Skeletal muscle cell (primary cell): Measurements from ENCODE around the gene OR1J1.

ENCODE experiments used
- DNase-seq: peaks from one replicate; pipeline ENCODE4 v3.0.0-alpha.2; 2010; ENCODE audit warnings: low read depth
- H3K4me3 ChIP-seq: 2 replicates; pipeline ENCODE4 v1.5.1; 2011; ENCODE audit warnings: low read depth, mild to moderate bottlenecking, control low read depth, low read length, moderate library complexity

The OR1J1 gene

GRCh38 chr9:122446819-122447484 is 30.8 kb downstream of the OR1J1 start:
- no peak for DNase-seq
- no peak overlapping the region for H3K4me3 ChIP-seq

DNA sequence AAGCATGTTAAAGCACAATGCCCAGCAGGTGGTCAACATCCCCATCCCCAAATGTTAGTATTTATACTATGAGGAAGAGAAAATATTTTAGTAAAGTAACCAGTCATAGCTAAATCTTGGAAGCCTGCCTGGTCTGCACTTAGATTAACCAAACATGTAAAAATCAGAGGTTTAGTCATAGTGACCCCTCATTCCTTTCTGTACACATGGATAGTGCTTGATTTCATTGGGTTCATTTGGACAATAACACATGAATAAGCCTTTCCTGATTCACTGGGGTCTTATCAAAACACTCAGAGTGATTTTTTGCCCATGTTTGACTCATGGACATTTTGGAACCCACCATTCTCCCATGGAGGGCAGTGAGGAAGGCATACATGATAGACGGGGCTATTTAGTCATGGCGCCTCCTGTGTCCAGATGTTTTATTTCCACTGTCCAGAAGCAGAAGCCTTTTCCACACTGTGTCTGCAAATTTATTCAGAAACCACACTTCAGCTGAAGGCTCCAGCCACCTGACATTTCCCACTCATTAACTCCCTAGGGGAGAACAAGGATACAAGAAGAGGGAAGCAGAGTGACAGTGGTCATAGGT is 32.5 kb downstream of the OR1J1 start:
- peak; percentile 85 for DNase-seq
- H3K4me3 ChIP-seq = no peak overlapping the region

- H3K4me3 ChIP-seq = no peak overlapping the region
- peak; percentile 87 for DNase-seq
Observed at GRCh38 chr9:122444041-122444733, 33.5 kb downstream of the OR1J1 start.

- no peak overlapping the region for H3K4me3 ChIP-seq
- DNase-seq = no peak
Observed at GRCh38 chr9:122442568-122442967, 35.2 kb downstream of the OR1J1 start.
